ENCODE data around the gene NFIA.

NFIA gene

GRCh38 chr1:61439234-61439633 lies 356.9 kb downstream of the NFIA start:
- no peak for TF ChIP-seq CTCF (IDR thresholded peaks at IDR 0.05; ENCODE audit: control insufficient read depth, insufficient read depth, low read depth, low read length, missing control alignments)
- no peak overlapping the region for H3K4me3 ChIP-seq (ENCODE audit: control insufficient read depth, low read depth, low read length)
- DNase-seq (ENCODE audit: low read depth), result no peak

GRCh38 chr1:61441723-61442262 lies 359.4 kb downstream of the NFIA start:
- no peak for TF ChIP-seq CTCF (IDR thresholded peaks at IDR 0.05; ENCODE audit: control insufficient read depth, insufficient read depth, low read depth, low read length, missing control alignments)
- no peak overlapping the region for H3K4me3 ChIP-seq (ENCODE audit: control insufficient read depth, low read depth, low read length)
- DNase-seq (ENCODE audit: low read depth), result no peak

GRCh38 chr1:61442544-61442943 lies 360.2 kb downstream of the NFIA start:
- no peak for DNase-seq (ENCODE audit: low read depth)
- TF ChIP-seq CTCF (IDR thresholded peaks at IDR 0.05; ENCODE audit: control insufficient read depth, insufficient read depth, low read depth, low read length, missing control alignments), result no peak
- H3K4me3 ChIP-seq (ENCODE audit: control insufficient read depth, low read depth, low read length), result no peak overlapping the region

- DNase-seq (ENCODE audit: low read depth), result no peak
- TF ChIP-seq CTCF (IDR thresholded peaks at IDR 0.05; ENCODE audit: control insufficient read depth, insufficient read depth, low read depth, low read length, missing control alignments), result no peak
- no peak overlapping the region for H3K4me3 ChIP-seq (ENCODE audit: control insufficient read depth, low read depth, low read length)
Measured at GRCh38 chr1:61444288-61444687, 361.9 kb downstream of the NFIA start.

- H3K4me3 ChIP-seq (ENCODE audit: control insufficient read depth, low read depth, low read length), result no peak overlapping the region
- no peak for TF ChIP-seq CTCF (IDR thresholded peaks at IDR 0.05; ENCODE audit: control insufficient read depth, insufficient read depth, low read depth, low read length, missing control alignments)
- no peak for DNase-seq (ENCODE audit: low read depth)
Measured at GRCh38 chr1:61445269-61445825, 363.0 kb downstream of the NFIA start.

GRCh38 chr1:61446531-61446991 lies 364.2 kb downstream of the NFIA start:
- no peak overlapping the region for H3K4me3 ChIP-seq (ENCODE audit: control insufficient read depth, low read depth, low read length)
- DNase-seq (ENCODE audit: low read depth), result no peak
- no peak for TF ChIP-seq CTCF (IDR thresholded peaks at IDR 0.05; ENCODE audit: control insufficient read depth, insufficient read depth, low read depth, low read length, missing control alignments)
